RWPE2 (cell line): Measurements from ENCODE around the gene OAS1.

Experiments
- ATAC-seq: fragments of 200-7000 bp; cut with Tn5 transposase; 3 replicates; pipeline ENCODE4 v1.9.1; 2021; ENCODE audit warnings: low read depth
- DNase-seq: peaks from one replicate; pipeline ENCODE4 v3.0.0-alpha.2; 2020; ENCODE audit warnings: low spot score
- H3K27ac ChIP-seq: fragments of 450-650 bp; 2 replicates; pipeline ENCODE4 v1.5.1; 2017; ENCODE audit warnings: mild to moderate bottlenecking; ENCODE audit not compliant: poor library complexity, severe bottlenecking
- H3K27me3 ChIP-seq: fragments of 250-450 bp; sonication (Bioruptor Pico); 2 replicates; pipeline ENCODE4 v1.5.1; 2021; ENCODE audit warnings: mild to moderate bottlenecking, moderate library complexity; ENCODE audit not compliant: insufficient read depth, poor library complexity, severe bottlenecking
- H3K36me3 ChIP-seq: fragments of 250-450 bp; sonication (Bioruptor Pico); 2 replicates; pipeline ENCODE4 v1.5.1; 2020; ENCODE audit warnings: low read depth, mild to moderate bottlenecking, moderate library complexity
- H3K4me1 ChIP-seq: fragments of 250-450 bp; sonication (Bioruptor Pico); 2 replicates; pipeline ENCODE4 v1.5.1; 2021; ENCODE audit warnings: mild to moderate bottlenecking, moderate library complexity; ENCODE audit not compliant: insufficient read depth, poor library complexity, severe bottlenecking
- H3K4me3 ChIP-seq: fragments of 250-450 bp; sonication (Bioruptor Pico); 2 replicates; pipeline ENCODE4 v1.5.1; 2021; ENCODE audit warnings: mild to moderate bottlenecking, moderate library complexity; ENCODE audit not compliant: severe bottlenecking
- H3K9me3 ChIP-seq: fragments of 250-450 bp; sonication (Bioruptor Pico); 2 replicates; pipeline ENCODE4 v1.5.1; 2021; ENCODE audit warnings: mild to moderate bottlenecking, moderate library complexity; ENCODE audit not compliant: severe bottlenecking
- CTCF ChIP-seq: fragments of 450-650 bp; IDR thresholded peaks from one replicate; pipeline ENCODE4 v1.5.1; 2017; ENCODE audit warnings: mild to moderate bottlenecking, moderate library complexity; ENCODE audit not compliant: poor library complexity, severe bottlenecking

The OAS1 gene

GRCh38 chr12:112868459-112869041 lies 38.2 kb upstream of the OAS1 start:
- Histone ChIP-seq H3K9me3 (no peaks in the 10 kb centered on the region), H3K27ac (no peak overlapping the region), H3K27me3 (no peaks in the 10 kb centered on the region), H3K36me3 (no peaks in the 10 kb centered on the region), H3K4me3 (no peak overlapping the region), H3K4me1 (no peaks in the 10 kb centered on the region)
- ATAC-seq (no peak), DNase-seq (no peak)
- TF ChIP-seq CTCF = no peak

GRCh38 chr12:112869091-112869490 lies 37.7 kb upstream of the OAS1 start:
- ATAC-seq (no peak), DNase-seq (no peak)
- Histone ChIP-seq H3K27ac (no peak overlapping the region), H3K27me3 (no peaks in the 10 kb centered on the region), H3K4me3 (no peak overlapping the region), H3K9me3 (no peaks in the 10 kb centered on the region), H3K4me1 (no peaks in the 10 kb centered on the region), H3K36me3 (no peaks in the 10 kb centered on the region)
- TF ChIP-seq CTCF = no peak

GRCh38 chr12:112869778-112870177 lies 37.0 kb upstream of the OAS1 start:
- ATAC-seq (no peak), DNase-seq (no peak)
- Histone ChIP-seq H3K27me3 (no peaks in the 10 kb centered on the region), H3K4me3 (no peak overlapping the region), H3K36me3 (no peaks in the 10 kb centered on the region), H3K4me1 (no peaks in the 10 kb centered on the region), H3K9me3 (no peaks in the 10 kb centered on the region), H3K27ac (no peak overlapping the region)
- TF ChIP-seq CTCF = no peak

GRCh38 chr12:112870267-112870980 lies 36.3 kb upstream of the OAS1 start:
- ATAC-seq (no peak), DNase-seq (no peak)
- Histone ChIP-seq H3K27ac (no peak overlapping the region), H3K36me3 (no peaks in the 10 kb centered on the region), H3K4me3 (no peak overlapping the region), H3K4me1 (no peaks in the 10 kb centered on the region), H3K27me3 (no peaks in the 10 kb centered on the region), H3K9me3 (no peaks in the 10 kb centered on the region)
- no peak for TF ChIP-seq CTCF

- 0 out of 3 replicates have a peak, but pooled peaks have one; percentile 36 for ATAC-seq
- DNase-seq = no peak
- H3K36me3 ChIP-seq = no peaks in the 10 kb centered on the region
- no peak overlapping the region for H3K27ac ChIP-seq
- H3K27me3 ChIP-seq = peaks cover 35% of the 10 kb centered on the region
- H3K4me1 ChIP-seq = no peaks in the 10 kb centered on the region
- H3K9me3 ChIP-seq = no peaks in the 10 kb centered on the region
- no peak overlapping the region for H3K4me3 ChIP-seq
- TF ChIP-seq CTCF = no peak
Measured at GRCh38 chr12:112875608-112876007, 31.2 kb upstream of the OAS1 start.
